ENCODE data around the gene OLFM3. TPM values are rescaled to one million over a fixed set of nuclear protein-coding genes. Genes with fewer than 3 reads are reported as not detected.

OLFM3 gene
- total RNA-seq, 1 donor from 2014 or later: 7.5 TPM

GRCh38 chr1:101914473-101915242, 82.1 kb downstream of the OLFM3 start:
- H3K27ac Mint-ChIP-seq: no peak overlapping the region
- no peaks in the 10 kb centered on the region for H3K9me3 Mint-ChIP-seq
- H3K27me3 Mint-ChIP-seq (ENCODE audit: low read depth): no peaks in the 10 kb centered on the region
- no peak overlapping the region for H3K4me3 Mint-ChIP-seq
- H3K4me1 Mint-ChIP-seq: peaks cover 25% of the 10 kb centered on the region
- no peak for DNase-seq (ENCODE audit: low spot score in 2 of 2, unreplicated experiment in 2 of 2)
- no peak for TF ChIP-seq CTCF (IDR thresholded peaks at IDR 0.05; ENCODE audit: unreplicated experiment)
- no peaks in the 10 kb centered on the region for H3K36me3 Mint-ChIP-seq

GRCh38 chr1:101911894-101912293, 84.8 kb downstream of the OLFM3 start:
- no peaks in the 10 kb centered on the region for H3K36me3 Mint-ChIP-seq
- H3K4me1 Mint-ChIP-seq: peaks cover 28% of the 10 kb centered on the region
- no peaks in the 10 kb centered on the region for H3K27me3 Mint-ChIP-seq (ENCODE audit: low read depth)
- no peak for TF ChIP-seq CTCF (IDR thresholded peaks at IDR 0.05; ENCODE audit: unreplicated experiment)
- H3K27ac Mint-ChIP-seq: no peak overlapping the region
- H3K4me3 Mint-ChIP-seq: no peak overlapping the region
- H3K9me3 Mint-ChIP-seq: no peaks in the 10 kb centered on the region
- no peak for DNase-seq (ENCODE audit: low spot score in 2 of 2, unreplicated experiment in 2 of 2)

- Mint-ChIP-seq H3K27ac (peak overlapping the region; percentile 37), H3K27me3 (ENCODE audit: low read depth) (no peaks in the 10 kb centered on the region), H3K4me1 (peaks cover 33% of the 10 kb centered on the region), H3K36me3 (no peaks in the 10 kb centered on the region), H3K9me3 (no peaks in the 10 kb centered on the region), H3K4me3 (no peak overlapping the region)
- TF ChIP-seq CTCF (IDR thresholded peaks at IDR 0.05; ENCODE audit: unreplicated experiment): no peak
- DNase-seq (ENCODE audit: low spot score in 2 of 2, unreplicated experiment in 2 of 2): no peak
These were observed 87.7 kb downstream of the OLFM3 start for GRCh38 chr1:101908980-101909379.

GRCh38 chr1:101907264-101907663, 89.5 kb downstream of the OLFM3 start:
- Mint-ChIP-seq H3K27ac (no peak overlapping the region), H3K36me3 (no peaks in the 10 kb centered on the region), H3K9me3 (no peaks in the 10 kb centered on the region), H3K4me1 (peaks cover 28% of the 10 kb centered on the region), H3K27me3 (ENCODE audit: low read depth) (no peaks in the 10 kb centered on the region), H3K4me3 (no peak overlapping the region)
- DNase-seq (ENCODE audit: low spot score in 2 of 2, unreplicated experiment in 2 of 2): no peak
- no peak for TF ChIP-seq CTCF (IDR thresholded peaks at IDR 0.05; ENCODE audit: unreplicated experiment)

GRCh38 chr1:101905283-101905835, 91.4 kb downstream of the OLFM3 start:
- Mint-ChIP-seq H3K27ac (peak overlapping the region; percentile 32), H3K4me1 (peaks cover 26% of the 10 kb centered on the region), H3K4me3 (no peak overlapping the region), H3K27me3 (ENCODE audit: low read depth) (no peaks in the 10 kb centered on the region), H3K9me3 (no peaks in the 10 kb centered on the region), H3K36me3 (no peaks in the 10 kb centered on the region)
- no peak for DNase-seq (ENCODE audit: low spot score in 2 of 2, unreplicated experiment in 2 of 2)
- TF ChIP-seq CTCF (IDR thresholded peaks at IDR 0.05; ENCODE audit: unreplicated experiment): no peak

All from mesothelial cell of epicardium (in vitro differentiated cells).